Tibial artery (tissue), 4 donors: ENCODE measurements around the gene MB.

Experiments used
- DNase-seq, 2 donors: peaks; one replicate each; pipeline ENCODE4 v3.0.0-alpha.2; 2019
- H3K27ac ChIP-seq, 2 donors: fragments of 200-600 bp; sonication (generic) in 1 of 2; 1 replicate in 1 of 2; 2 replicates in 1 of 2; pipeline ENCODE4 v1.5.1; 2018 to 2019; ENCODE audit warnings: mild to moderate bottlenecking in 1 of 2
- H3K27me3 ChIP-seq, 2 donors: fragments of 200-600 bp; sonication (generic) in 1 of 2; one replicate each; pipeline versions ENCODE4 v1.5.1 to v1.6.0; 2016 to 2019
- H3K36me3 ChIP-seq, 3 donors: fragments of 200-600 bp; sonication (generic) in 2 of 3; one replicate each; pipeline ENCODE4 v1.5.1; 2016 to 2019; ENCODE audit warnings: mild to moderate bottlenecking in 2 of 3
- H3K4me1 ChIP-seq, 4 donors: fragments of 200-600 bp; sonication (generic) in 2 of 4; 1 replicate in 3 of 4; 2 replicates in 1 of 4; pipeline ENCODE4 v1.5.1; 2016 to 2019
- H3K4me3 ChIP-seq, 2 donors: fragments of 200-600 bp; sonication (generic) in 1 of 2; 1 replicate in 1 of 2; 2 replicates in 1 of 2; pipeline ENCODE4 v1.5.1; 2018 to 2019; ENCODE audit warnings: mild to moderate bottlenecking in 2 of 2
- H3K9me3 ChIP-seq, 3 donors: fragments of 200-600 bp; sonication (generic) in 1 of 3; one replicate each; pipeline ENCODE4 v1.5.1; 2016 to 2019
- CTCF ChIP-seq, 2 experiments: fragments of 200-600 bp in 1 of 2; fragments of 450-650 bp in 1 of 2; IDR thresholded peaks; one replicate each; pipeline ENCODE4 v1.5.1; 2017 to 2019; ENCODE audit warnings: antibody characterized with exemption in 2 of 2, mild to moderate bottlenecking in 1 of 2, moderate library complexity in 1 of 2
- intact Hi-C: fragments of 100-400 bp; cut with DNase I; formaldehyde crosslinking; loops from one replicate; pipeline ENCODE4 v1.15.0; 2023; ENCODE audit warnings: low total_unique reads

MB gene

GRCh38 chr22:35649636-35650250 lies 32.6 kb upstream of the MB start:
- H3K9me3 ChIP-seq, result peaks cover 0 to 3% (median 0%) of the 10 kb centered on the region in 3 donors
- peak overlapping the region in 1 of 2 donors; percentile 78 for H3K27ac ChIP-seq
- H3K4me3 ChIP-seq, result peak overlapping the region; percentile 57
- no peak for TF ChIP-seq CTCF (IDR thresholded peaks at IDR 0.05)
- H3K4me1 ChIP-seq, result peaks cover 0 to 43% (median 28%) of the 10 kb centered on the region in 4 donors
- no peak for DNase-seq
- H3K36me3 ChIP-seq, result no peaks in the 10 kb centered on the region
- H3K27me3 ChIP-seq, result no peaks in the 10 kb centered on the region
- intact Hi-C loops, result no loop called here

GRCh38 chr22:35649026-35649553 lies 32.0 kb upstream of the MB start:
- Histone ChIP-seq H3K27ac (peak overlapping the region; percentile 76 to 78), H3K36me3 (no peaks in the 10 kb centered on the region), H3K4me3 (peak overlapping the region; percentile 57), H3K4me1 (peaks cover 0 to 43% (median 28%) of the 10 kb centered on the region in 4 donors), H3K9me3 (peaks cover 0 to 3% (median 0%) of the 10 kb centered on the region in 3 donors), H3K27me3 (no peaks in the 10 kb centered on the region)
- intact Hi-C loops, result no loop called here
- no peak for TF ChIP-seq CTCF (IDR thresholded peaks at IDR 0.05)
- no peak for DNase-seq

GRCh38 chr22:35648066-35649025 lies 31.2 kb upstream of the MB start, which contains the start of gene APOL6:
Gene APOL6 (plus strand): TSS chr22:35648446. CDS start chr22:35656426, 7,980 bp downstream.
- no peak for DNase-seq
- peak within 1 kb of the TSS; percentile 57 for H3K4me3 ChIP-seq

DNA sequence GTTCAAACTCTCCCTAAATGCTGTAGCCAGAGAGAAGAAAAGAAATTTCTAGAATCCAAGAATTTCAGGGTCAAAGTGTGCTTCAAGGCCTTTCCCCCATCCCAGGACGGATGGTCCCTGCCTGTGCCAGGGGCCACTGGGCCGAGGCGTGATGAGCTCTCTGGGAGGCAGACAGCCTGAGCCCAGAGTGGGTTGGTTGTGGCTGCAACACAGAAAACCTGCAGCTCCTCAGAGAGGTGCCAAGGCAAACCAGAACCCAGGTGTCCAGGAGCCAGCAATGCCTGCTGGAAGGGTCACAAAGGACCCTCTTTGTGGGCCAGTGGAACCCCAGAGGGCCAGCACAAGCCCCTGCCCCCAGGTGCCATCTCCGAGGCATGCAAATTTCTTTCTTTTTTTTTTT lies 28.5 kb upstream of the MB start:
- no peak for TF ChIP-seq CTCF (IDR thresholded peaks at IDR 0.05)
- no peak for DNase-seq
- no peaks in the 10 kb centered on the region for H3K9me3 ChIP-seq
- intact Hi-C loops, result no loop called here
- H3K27ac ChIP-seq, result peak overlapping the region; percentile 23 to 78
- H3K4me3 ChIP-seq, result no peak overlapping the region
- no peaks in the 10 kb centered on the region for H3K27me3 ChIP-seq
- H3K36me3 ChIP-seq, result no peaks in the 10 kb centered on the region
- H3K4me1 ChIP-seq, result peaks cover 0 to 47% (median 28%) of the 10 kb centered on the region in 4 donors

More at GRCh38 chr22:35648066-35649025, 31.2 kb upstream of the MB start, which contains the start of gene APOL6:
- H3K27me3 ChIP-seq, result no peaks in the 10 kb centered on the region
- H3K27ac ChIP-seq, result peak within 1 kb of the TSS; percentile 76 to 78
- no peaks in the 10 kb centered on the region for H3K36me3 ChIP-seq
- peaks cover 0 to 3% (median 0%) of the 10 kb centered on the region in 3 donors for H3K9me3 ChIP-seq
- TF ChIP-seq CTCF (IDR thresholded peaks at IDR 0.05), result no peak
- peaks cover 0 to 43% (median 28%) of the 10 kb centered on the region in 4 donors for H3K4me1 ChIP-seq
- intact Hi-C loops, result no loop called here

GRCh38 chr22:35643991-35644390 lies 26.9 kb upstream of the MB start:
- no peaks in the 10 kb centered on the region for H3K9me3 ChIP-seq
- no peaks in the 10 kb centered on the region for H3K36me3 ChIP-seq
- no peak for TF ChIP-seq CTCF (IDR thresholded peaks at IDR 0.05)
- H3K4me1 ChIP-seq, result peaks cover 0 to 42% (median 23%) of the 10 kb centered on the region in 4 donors
- no peaks in the 10 kb centered on the region for H3K27me3 ChIP-seq
- H3K27ac ChIP-seq, result no peak overlapping the region
- DNase-seq, result no peak
- intact Hi-C loops, result no loop called here
- H3K4me3 ChIP-seq, result no peak overlapping the region
